ENCODE measurements around the gene RUNX1. TPM values are rescaled to one million over a fixed set of nuclear protein-coding genes. Genes with fewer than 3 reads are reported as not detected.

Gene RUNX1
- total RNA-seq, 1 donor from 2014 or later, result 2.0 TPM

GRCh38 chr21:35036465-35037383 is 12.4 kb downstream of the RUNX1 start:
- DNase-seq, result no peak

- no peak for DNase-seq
Observed at GRCh38 chr21:35035581-35035980, 13.5 kb downstream of the RUNX1 start.

DNA sequence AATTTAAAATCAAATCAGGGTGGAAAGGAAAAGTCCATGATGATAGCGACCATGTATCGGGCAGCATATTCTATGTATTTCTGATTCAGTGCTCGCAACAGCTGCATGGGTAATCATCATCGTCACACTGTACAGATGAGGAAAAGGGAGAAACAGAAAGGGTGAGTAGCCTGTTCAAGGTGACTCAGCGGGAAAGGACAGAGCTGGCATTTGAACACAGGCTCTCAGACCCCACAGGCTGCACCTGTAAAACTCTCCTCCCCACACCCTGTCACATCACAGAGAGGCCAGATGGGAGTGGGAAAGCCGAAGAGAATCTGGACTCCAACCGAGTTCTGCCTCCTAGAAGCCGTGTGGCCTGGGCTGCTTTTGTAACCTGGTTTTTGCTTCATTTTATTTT is 14.0 kb downstream of the RUNX1 start:
- no peak for DNase-seq

DNA sequence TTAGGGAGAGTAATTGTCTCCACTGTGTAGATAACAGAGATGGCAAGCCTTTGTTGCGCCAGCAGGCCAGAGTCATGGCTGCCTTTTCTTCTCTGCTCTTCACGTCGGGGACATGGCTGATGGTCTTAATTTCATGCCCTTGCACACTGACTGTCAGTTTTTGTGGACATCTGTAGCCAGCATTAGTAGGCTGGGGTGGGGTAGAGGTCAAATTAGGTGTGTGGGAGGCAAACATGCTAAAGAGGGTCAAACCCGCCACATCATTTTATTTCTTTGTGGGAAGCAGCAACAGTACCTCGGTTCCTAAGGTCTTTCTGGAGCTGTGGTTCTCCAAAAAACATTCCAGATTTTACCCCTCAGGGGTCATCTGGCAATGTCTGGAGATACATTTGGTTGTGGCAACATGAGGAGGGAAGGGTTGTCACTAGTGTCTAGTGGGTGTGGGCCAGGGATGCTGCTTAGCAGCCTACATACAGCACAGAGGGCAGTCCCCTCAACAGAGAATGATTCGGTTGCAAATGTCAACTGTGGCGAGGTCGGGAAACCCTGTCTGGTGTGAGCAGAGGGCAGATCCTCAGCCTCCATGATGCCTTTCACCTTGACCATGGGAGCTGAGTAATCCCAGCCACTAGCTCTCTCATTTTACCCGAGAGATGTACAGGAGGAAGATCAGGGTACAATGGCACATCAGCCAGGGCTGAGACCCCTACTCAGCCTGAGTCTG is 14.7 kb downstream of the RUNX1 start:
- DNase-seq, result no peak

GRCh38 chr21:35032474-35033263 is 16.4 kb downstream of the RUNX1 start:
- DNase-seq, result no peak

- no peak for DNase-seq
Observed at GRCh38 chr21:35028451-35028978, 20.6 kb downstream of the RUNX1 start.

- DNase-seq, result no peak
Observed at GRCh38 chr21:35027563-35028450, 21.3 kb downstream of the RUNX1 start.

GRCh38 chr21:35026617-35027562 is 22.2 kb downstream of the RUNX1 start:
- DNase-seq, result no peak

- no peak for DNase-seq
Observed at GRCh38 chr21:35026153-35026500, 23.0 kb downstream of the RUNX1 start.

DNA sequence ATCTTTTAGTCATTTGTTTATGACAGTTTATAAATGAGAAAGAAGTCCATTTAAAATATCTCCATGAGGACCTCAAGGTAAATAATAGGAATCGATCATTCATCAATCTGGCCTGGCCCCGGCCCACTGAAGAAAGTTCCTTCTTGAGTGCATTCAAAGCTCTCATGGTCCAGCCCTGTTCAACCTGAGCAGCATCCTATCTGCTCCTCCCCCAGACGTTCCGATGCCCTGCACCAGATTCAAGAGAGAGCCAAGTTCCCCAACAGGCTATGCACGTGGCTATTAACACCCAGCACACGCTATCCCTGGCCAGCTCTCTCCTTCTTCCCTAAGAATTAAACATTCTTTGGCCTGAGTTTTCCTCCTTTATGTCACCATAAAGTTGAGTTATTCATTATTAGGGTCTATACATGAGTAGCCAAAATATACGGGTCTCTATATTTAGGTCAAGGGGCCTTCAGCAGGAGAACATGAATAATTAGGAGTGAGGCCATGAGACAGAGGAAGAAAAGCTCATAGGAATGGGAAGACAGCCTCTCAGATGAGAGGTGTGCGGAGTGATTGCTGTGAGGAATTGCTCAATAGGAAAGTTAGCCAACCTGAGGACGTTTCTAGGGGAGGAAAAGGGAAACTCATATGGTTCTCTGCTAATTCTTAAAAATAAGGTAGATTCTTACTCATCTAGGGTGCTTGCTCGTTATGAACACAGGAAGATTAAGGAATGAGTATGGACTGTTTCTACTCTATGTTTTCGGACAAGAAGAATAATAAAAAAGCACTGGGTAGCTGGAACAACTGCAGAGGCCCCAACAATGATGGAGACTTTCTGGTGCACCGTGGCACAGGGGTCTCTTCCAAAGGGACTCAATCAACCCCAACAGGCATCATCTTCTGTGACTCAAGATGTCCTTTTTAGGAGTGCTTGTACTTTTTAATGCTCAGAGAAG is 23.6 kb downstream of the RUNX1 start:
- DNase-seq, result no peak

DNA sequence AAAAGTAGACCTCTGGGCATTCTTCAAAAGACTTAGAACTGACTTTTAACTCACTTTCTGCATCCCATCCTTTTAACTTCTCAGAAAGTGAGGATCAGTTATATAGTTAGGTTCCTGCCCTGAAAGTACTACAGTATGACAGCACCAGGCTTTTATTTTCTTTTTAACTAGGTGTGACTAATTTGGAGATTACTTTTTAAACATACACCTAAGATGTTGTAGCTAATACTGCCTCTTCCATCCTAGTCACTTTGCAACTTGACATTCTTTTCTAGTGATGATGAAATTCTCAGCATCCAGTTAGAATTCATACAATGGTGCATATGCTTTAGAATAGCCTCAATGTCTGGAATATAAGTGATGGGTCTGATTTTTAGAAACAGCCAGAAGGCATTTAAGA is 24.6 kb downstream of the RUNX1 start:
- no peak for DNase-seq

GRCh38 chr21:35024071-35024420 is 25.1 kb downstream of the RUNX1 start:
- DNase-seq, result no peak

DNA sequence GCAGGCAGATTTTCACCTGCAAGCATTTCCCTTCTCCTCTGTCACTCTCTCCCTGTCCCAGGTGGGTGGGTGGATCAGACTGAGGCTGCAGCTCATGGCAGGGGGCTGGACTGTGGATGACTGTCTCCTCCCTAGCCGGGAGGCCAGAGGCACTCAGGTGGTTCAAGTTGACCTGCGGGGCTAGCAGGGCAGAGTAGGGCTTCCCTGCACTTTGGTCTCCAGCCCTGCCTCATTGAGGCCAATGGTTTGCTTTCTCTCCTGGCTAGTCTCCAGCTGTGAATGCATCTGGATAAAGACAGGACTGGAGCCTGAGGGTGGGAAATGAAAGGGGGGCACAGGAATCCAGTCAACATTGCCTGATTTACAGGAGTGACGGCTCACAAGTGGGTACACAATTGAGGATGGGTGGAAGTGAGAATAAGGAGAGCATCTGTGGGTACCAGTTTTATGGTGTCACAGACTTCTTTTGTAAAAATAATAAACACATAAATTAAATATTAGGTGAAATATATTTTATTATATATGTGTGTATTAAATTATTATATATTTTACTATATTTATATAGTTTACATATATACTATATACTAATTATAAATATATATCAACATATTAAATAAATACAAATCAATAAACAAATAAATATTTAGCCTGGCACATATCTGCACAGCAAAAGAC is 25.6 kb downstream of the RUNX1 start:
- no peak for DNase-seq

GRCh38 chr21:35021546-35021945 is 27.6 kb downstream of the RUNX1 start:
- no peak for DNase-seq

- no peak for DNase-seq
Observed at GRCh38 chr21:35020902-35021301, 28.2 kb downstream of the RUNX1 start.

DNA sequence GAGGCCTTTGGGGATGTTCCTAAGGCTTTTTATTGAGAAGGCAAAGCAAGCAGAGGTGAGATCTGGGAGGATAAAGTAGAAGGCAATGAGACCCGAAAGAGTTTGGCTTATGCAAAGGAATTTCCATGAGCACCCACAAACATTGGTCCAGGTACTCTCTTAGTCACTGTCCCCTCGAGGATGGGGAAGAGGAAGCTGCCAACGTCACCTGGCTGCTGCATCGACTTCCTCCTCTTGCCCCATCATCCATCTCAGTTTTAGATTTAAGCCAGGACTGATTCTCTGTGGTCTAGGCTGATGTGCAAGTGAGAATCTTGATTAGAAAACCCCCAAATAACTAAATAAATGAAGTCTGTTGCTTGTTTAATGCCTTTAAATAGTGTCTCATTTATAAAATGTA is 28.7 kb downstream of the RUNX1 start:
- no peak for DNase-seq

DNA sequence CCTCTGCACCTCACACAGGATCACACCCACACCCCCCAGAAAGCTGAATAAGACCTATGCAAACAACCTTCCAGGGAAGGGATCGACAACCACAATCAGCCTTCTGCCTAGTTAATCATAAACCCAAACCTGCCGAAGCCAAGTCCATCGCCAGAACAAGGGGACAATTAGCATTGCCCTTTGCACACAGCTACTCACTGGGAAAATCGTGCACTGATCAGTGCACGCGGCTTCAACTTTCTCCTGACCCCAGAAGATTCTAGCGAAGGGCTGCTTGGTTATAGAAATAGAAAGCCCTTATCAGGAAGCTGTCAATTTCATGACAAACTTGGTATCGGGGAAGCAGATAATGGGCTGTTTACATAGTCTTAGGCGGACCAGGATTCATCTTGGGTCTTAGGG is 29.5 kb downstream of the RUNX1 start:
- DNase-seq, result no peak

DNA sequence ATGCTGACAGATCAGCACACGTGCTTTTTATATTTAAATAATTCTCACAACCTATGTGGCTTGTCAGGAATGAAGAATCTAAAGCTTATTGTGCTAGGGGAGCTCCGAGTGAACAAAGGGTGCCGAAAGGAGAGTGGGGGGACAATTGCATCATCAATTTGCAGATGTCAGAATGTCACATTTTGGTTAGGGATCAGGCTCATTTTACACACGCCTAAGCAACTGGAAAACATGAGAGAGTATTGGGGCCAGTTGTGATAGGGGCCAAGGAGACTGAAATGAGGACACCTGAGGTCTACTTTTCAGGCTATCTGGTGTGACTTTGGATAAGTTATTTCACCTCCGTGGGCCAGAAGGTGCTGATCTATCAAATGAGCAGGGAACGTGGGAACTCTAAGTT is 31.8 kb downstream of the RUNX1 start:
- DNase-seq, result no peak
